HG03039 (cell line): Measurements from ENCODE around the gene WNK1.
"Not testable (repeated sequence)": the region's sequence is repeated elsewhere in the genome, so short reads cannot be mapped to it uniquely, and the experiment has no call there.

ENCODE experiments used
- ATAC-seq: cut with Tn5 transposase; IDR thresholded peaks from one replicate; pipeline ENCODE4 v1.9.1; 2021; ENCODE audit warnings: mild to moderate bottlenecking, moderate library complexity; ENCODE audit not compliant: unreplicated experiment

WNK1 gene

DNA sequence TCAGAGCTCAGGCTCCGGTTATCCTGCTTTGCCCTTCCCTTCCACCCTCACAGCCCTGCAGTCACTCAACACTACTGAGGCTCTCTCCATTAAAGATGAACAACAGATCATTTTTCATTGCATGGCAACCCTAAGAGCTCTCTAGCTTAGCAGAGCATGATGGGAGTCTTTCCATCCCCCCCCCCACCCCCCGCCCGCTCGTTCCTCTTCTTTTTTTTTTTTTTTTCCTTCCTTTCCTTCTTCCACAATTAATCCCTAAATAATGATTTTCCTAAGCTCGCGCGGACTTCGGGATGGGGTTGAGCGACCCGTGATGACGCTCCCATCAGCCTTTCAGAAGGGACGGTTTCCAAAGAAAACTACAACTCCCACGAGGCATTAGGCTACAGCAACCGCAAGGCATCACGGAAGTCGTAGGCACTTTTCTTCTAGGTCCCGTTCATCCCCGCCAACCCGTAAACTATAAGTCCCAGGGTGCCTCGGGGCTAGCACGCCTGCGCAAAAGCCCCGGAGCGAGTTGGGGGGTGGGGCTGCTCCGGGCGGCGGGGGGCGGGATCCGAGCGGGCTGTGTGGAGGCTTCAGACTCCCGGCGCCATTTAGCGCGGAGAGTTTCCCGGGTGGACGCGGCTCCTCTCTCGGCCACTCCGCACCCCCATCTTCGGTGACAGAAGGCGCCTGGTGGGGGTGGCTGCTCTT lies at the start of gene WNK1:
WNK1 (plus strand) TSS at position 581 of the 696 bp plus-strand sequence. CDS start 987 bp downstream, outside the sequence.
- ATAC-seq: peak; percentile 46

DNA sequence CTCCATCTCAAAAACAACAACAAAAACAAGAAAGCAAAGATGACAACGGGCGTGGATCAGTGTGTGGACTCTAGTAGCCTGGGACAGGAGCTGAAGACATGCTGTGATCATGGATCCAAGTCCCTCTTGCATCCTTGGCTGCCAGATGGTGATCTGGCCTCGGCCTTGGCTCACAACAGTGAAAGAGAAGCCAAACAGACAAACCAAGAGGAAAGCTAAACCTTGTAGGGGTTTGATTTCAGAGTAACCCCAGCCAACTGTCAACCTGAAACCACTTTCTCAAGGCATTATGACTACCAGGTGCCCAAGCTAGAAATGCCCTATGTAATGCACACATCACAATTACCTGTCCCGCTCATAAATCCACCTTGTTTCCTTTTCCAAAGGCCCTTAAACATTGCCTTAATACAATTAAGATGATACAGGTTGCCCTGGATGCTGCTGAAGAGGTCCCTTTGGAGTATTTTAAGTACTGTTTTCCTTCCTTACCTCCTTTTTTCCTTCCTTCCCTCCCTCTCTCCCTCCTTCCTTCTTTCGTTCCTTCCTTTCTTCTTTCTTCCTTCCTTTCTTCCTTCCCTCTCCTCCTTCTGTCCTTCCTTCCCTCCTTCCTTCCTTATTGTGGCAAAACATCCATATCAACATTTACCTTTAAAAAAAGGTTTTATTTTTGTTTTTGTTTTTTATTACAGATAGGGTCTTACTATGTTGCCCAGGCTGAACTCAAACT lies 47.7 kb upstream of the WNK1 start:
- ATAC-seq: no peak

DNA sequence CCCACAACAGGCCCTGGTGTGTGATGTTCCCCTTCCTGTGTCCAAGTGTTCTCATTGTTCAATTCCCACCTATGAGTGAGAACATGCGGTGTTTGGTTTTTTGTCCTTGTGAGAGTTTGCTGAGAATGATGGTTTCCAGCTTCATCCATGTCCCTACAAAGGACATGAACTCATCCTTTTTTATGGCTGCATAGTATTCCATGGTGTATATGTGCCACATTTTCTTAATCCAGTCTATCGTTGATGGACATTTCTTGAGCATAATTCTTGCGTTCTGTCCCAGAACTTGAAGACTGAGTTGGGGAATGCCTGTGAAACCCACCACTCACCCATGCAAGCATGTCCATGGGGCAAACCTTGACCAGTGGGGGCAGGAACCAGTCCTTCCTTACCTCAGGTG lies 44.3 kb upstream of the WNK1 start:
- ATAC-seq: not testable (repeated sequence)

DNA sequence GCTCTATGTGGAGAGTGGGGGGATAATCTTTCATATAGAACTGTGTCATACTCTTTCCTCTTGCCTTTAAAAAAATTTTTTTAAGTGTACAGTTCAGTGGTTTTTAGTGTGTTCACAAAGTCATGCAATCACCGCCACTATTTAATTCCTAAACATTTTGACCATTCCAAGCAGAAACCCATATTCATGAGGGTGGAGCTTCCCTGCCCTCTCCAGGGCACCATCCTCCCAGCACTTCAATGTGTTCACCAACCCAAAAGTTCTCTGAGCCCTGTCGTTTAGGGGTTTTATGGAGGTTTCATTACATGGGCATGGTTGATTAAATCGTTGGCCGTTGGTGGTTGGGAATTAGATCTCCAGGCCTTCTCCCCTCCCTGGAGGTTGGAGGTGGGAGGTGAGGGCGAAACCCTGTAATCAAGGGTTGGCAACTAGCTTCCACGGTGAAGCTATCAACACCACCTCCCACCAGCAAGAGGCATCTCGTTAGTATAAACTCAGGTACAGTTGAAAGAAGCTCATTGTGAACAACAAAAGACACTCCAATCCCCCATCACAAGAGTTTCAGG lies 42.8 kb upstream of the WNK1 start:
- no peak for ATAC-seq

DNA sequence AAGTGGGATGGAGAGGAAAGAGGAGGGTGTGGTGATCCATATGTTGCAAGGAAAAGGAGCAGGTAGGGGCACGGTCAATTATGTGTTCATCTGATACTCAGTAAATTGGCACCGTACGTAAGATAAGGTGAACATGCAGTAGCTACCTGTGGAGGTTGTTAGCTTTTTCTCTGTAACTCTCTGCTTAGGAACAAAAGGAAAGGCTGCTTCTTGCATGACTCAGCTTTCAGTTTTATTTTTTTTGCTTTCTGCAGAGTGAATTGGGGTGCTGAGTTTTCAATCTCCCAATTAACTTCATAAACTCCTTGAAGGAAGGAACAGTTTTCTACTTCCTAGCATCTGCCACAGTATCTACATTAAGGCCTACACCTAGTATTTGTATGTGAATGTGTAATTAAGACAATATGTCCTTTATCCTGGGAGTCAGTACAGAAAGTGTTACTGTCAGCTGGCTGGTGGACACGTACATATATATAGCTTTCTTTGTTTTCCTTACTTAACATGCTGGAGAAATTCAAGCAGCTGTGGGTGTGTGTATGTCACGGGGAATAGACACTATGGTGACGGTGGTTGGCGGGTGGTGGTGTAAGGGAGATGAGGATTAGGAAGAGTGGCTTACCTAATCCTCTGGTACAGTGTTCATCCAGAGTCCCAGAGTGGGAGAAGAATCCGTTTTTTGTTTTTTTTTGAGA lies 40.1 kb upstream of the WNK1 start:
- no peak for ATAC-seq

DNA sequence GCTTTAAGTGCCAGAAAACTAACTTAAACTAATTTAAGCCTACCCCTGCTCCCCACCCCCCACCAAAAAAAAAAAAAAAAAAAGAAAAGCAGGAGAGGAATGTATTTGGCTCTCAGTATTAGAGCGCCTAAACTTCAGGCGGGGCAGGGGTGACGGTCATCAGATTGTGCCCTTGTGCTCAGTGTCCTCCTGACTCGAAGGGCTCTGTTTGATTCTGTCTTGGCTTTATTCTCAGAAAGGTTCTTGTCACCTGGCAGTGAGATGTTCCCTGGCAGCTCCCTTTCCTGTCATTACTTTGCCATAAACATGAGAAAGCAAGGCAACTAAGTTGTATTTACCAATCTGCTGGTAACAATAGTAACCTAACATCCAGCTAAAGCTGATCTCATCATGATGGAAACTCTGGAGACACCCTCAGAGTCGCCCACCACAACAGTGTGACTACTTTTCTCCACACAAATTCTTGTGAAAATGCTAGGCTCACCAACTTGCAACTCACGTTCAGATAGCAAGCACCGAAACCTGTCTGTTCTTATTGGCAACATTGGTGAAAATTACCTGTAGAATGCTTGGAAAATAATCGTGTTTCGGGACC lies 39.0 kb upstream of the WNK1 start:
- ATAC-seq: no peak

DNA sequence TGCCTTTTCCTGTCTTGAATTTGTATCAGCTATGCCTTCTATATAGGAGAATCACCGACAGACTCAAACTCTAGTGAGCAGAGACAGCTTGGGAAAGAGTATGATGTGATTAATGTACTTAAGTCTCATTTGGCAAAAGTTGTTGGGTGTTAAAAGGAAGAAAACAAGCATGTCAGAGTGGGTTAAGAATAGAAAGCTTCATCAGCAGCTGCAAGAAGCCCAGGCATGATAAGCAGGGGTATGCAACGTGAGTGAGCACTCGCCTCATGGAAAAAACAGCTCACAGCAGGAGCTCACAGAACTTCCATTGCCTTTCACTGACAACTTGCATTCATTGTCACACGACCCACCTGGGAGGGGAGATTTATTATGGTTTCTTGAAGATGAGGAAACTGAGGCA lies 35.9 kb upstream of the WNK1 start:
- ATAC-seq: no peak

DNA sequence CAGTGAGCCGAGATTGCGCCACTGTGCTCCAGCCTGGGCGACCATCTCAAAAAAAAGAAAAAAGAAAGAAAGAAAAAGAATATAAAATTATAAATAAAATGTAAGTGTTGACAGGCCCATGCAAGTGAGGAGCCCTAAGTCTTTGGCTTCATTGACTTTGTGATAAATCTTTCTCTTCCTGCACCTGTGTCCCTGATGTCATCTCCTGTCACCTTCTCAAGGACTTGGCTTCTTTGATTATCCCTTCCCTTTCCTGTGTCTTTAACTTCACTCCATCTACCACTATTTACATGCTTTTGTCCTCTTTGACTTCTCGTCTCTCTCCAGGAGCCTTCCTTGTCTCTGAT lies 33.6 kb upstream of the WNK1 start:
- ATAC-seq: no peak

DNA sequence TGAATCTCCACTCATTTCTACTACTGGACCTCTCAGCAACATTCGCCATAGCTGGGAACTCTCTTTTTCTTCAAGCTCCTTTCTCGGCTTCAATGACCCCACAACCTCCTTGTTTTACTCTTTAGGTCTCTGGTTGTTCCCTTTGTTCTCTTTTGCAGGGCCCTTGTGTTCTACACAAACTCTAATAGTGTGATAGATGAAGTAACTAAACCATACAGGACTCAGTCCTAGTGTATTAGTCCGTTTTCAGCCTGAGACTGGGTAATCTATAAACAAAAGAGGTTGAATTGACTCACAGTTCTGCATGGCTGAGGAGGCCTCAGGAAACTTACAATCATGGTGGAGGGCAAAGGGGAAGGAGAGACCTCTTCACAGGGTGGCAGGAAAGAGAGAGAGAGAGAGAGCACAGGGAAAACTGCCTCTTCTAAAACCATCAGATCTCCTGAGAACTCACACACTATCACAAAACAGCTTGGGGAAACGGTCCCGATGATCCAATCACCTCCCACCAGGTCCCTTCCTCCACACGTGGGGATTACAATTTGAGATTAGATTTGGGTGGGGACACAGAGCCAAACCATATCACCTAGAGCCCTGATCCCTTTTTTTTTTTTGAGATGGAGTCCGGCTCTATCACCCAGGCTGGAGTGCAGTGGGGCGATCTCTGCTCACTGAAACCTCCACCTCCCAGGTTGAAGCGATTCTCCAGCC lies 32.0 kb upstream of the WNK1 start:
- no peak for ATAC-seq

DNA sequence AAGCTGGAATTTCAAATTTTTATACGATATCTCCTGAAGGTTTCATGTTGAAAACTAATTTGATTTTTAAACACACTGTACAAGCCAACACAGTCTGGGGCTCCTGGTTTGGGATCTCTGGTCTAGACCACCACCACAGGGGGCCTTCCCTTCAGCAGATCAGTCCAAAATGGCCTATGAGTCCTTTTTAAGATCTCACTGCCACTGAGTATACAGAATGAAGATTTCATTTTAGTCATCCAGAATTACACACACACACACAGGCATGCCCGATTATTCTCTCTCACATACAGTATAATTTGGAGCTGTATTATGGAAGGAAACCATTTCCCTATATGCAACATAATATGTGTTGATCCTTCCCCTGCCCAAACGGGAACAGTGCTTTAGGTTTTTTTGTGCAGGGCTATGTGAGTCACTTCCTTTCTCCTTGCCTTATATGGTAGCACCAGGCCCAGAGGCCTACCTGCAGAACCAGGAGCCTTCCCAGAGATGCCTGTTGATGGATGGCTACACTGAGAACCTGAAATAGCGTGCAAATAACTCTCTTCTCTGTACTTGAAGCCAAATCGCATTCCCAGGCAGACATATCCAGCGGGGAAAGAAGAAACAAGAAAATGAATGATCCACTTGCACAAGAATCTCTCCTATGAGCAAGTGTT lies 28.1 kb upstream of the WNK1 start:
- no peak for ATAC-seq

DNA sequence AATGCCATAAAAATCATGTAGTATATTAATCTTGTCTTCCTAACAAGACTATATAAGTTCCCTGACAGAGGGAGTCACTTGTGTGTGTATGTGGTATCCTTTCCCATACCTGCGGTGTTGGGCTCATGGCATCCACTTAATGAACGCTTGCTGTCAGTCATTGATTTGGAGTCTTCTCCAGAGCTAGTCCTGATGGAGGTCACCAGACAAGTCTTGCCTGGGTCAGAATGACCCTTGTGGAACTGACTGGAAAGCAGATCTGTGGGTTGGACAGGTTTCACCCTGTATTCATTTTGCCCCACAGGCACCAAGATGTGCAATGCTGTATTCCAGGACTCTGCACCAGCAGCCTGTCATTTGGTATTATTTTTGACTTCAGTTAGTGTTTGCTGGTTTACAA lies 27.3 kb upstream of the WNK1 start:
- no peak for ATAC-seq

DNA sequence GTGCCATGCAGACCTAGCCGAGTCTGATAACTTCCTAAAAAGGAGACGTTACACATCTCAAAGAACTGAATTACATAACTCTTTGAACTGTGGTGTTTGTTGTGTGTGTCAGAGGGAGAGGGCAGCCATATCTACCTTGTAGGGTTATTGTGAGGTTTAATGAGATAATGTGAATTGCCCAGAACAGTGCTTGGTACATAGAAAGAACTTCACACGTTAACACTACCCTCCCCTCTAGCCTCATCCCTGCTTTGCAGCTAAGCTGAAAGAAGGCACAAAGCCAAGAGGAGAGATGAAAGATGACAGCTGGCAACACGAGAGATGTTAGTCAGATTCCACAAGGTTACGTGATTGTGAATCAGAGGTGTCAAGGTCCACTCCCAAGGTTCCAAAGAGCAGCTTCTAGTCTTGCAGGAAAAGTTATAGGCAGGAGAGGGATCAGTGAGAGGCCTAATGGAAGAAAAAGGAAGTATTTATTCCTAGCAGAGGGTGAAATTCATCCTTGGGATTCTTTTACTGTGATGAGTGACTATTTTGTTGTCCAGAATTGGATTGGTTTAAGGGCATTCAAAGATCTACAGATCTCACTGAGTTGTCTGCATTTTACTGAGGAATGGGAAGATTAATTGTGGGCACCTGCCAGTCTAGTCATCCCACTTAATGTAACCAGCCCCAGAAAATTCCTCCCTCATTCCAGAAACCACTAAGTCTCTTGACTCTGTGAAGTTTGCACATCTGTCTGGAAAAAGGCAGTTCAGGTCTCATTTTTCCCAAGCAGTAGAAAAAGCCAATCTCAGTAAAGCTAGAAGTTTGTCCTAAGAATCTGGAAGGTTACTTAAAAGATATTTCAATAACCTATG lies 25.9 kb upstream of the WNK1 start:
- ATAC-seq: no peak

DNA sequence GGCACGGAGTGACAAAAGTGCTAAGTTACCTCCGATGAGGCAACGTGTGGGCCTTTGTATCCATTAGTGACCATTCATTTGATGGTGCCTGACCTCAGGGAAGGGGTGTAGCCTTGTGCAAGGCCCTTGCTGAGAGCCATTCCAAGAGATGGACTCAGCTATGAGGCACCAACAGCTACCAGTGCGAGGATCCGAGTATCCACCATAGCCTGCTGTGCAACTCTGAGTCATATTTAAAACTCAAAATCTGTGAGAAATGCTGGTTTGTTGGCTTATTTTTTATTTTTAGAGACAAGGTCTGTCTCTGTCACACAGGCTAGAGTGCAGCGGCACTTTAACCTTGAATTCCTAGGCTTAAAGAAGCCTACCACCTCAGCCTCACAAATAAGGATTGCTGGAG lies 25.1 kb upstream of the WNK1 start:
- ATAC-seq: no peak

DNA sequence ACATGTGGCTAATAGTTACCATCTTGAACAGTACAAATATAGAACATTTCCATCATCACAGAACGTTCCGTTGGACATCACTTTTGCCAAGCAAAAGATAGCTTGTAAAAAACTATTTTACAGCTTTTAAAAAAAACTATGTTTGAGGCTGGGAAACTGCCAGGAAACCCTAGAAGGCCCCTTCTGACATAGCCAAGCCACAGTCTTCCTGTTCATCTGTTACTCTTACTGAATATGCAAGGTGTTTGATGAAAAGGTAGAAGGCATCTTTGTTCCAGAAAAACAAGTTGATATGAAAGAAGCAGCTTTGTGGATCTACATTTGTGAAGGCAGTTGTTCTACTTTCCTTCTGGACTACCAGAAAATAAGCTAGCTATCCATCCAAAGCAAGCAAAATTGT lies 23.6 kb upstream of the WNK1 start:
- ATAC-seq: no peak

DNA sequence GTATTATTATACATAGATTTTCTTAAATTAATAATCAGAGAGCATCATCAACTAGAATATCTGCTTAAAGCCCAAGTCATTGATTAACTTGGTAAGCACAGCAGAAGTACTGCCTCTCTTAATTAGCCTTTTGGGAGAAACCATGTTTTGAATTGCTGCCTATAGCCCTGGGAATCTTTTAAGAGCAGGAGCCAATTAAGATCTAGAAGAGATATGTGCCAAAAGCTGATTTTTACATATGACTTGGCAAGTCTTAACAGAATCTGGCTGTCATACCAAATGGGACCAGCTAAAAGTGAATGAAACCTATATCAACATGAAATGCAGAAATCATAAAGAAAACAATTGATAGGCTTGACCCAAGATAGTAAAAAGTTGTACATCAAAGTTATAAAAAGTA lies 23.2 kb upstream of the WNK1 start:
- no peak for ATAC-seq

DNA sequence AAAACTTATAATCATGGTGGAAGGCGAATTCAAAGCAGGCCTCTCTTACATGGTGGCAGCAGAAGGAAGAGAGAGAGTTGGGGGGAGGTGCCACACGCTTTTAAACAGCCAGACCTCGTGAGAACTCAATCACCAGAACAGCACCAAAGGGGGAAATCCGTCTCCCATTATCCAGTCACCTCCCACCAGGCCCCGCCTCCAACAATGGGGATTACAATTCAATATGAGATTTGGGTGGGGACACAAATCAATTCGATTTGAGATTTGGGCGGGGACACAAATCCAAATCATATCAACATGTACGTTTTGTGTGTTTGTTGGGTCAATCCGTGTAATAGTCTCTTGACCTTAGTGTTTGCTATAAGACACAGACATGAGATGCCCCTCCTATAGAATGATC lies 21.8 kb upstream of the WNK1 start:
- no peak for ATAC-seq

DNA sequence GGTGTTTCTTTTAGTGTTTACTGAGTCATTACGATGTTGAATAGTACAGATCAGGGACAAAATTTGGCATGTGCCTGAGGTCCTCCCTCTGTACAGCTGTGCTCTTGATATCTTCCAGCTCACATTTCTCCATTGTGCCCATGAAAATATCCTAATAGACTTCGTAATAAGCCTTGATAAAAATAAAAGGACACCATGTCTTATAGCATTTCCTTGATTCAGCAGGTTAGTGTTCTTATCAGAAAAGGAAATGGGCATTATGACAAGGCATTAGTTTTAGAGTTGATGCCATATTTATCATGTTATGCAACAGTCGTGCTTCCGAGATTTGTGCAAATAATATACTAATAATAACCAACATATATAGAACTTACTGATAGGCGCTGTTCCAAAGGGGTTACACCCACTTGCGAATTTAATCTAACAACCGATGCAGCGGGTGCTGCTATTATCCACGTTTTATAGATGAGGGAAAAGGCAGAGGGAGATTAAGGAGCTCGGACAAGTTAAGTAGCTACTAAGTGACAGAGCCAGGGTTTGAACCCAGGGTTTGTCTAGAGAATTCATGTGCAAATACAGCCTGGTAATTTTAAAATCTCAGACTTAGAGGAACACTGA lies 15.1 kb upstream of the WNK1 start:
- ATAC-seq: no peak

DNA sequence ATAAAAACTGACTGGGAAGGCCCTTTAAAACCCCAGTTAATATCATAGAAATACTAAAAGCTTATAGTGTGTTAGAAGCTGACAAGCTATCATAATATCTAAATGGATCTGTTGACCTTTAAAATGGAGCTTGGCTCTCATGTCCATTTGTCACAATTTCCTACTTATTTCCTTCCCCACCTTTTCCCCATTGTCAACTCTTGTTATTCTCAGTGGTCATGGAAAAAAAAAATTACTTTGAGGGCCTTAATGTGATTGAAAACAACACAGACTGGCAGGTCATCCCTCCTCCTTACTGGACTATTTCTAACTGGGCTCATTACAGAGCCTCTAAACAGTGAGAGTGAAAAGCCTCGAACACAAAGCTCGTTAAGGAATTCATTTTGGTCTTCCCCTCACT lies 13.7 kb upstream of the WNK1 start:
- no peak for ATAC-seq

DNA sequence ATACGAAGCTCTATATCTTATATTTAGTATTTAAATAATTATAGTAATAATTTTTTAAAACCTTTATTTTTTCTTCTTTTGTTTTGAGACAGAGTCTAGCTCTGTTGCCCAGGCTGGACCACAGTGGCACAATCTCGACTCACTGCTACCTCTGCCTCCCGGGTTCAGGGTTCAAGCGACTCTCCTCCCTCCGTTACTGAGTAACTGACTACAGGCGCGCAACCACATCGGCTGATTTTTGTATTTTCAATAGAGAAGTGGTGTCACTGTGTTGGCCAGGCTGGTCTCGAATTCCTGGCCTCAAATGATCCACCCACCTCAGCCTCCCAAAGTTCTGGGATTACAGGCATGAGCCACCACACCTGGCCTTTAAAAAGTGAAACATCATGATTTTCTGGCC lies 13.0 kb upstream of the WNK1 start:
- no peak for ATAC-seq
